IPS-15b (cell line): Measurements from ENCODE around the gene MMP24.
"Not testable (repeated sequence)": the region's sequence is repeated elsewhere in the genome, so short reads cannot be mapped to it uniquely, and the experiment has no call there.

Source experiments
- H3K27me3 ChIP-seq: one replicate; pipeline ENCODE4 v1.6.1; 2013; ENCODE audit warnings: low read length; ENCODE audit not compliant: control insufficient read depth, insufficient read depth
- H3K36me3 ChIP-seq: one replicate; pipeline ENCODE4 v1.6.1; 2013; ENCODE audit warnings: low read length; ENCODE audit not compliant: control insufficient read depth, insufficient read depth
- H3K4me1 ChIP-seq: one replicate; pipeline ENCODE4 v1.6.1; 2013; ENCODE audit warnings: mild to moderate bottlenecking, low read length; ENCODE audit not compliant: control insufficient read depth, insufficient read depth
- H3K4me3 ChIP-seq: one replicate; pipeline ENCODE4 v1.5.1; 2013; ENCODE audit warnings: low read depth, low read length
- H3K9ac ChIP-seq: one replicate; pipeline ENCODE4 v1.6.1; 2013; ENCODE audit warnings: low read depth, mild to moderate bottlenecking, low read length
- H3K9me3 ChIP-seq: one replicate; pipeline ENCODE4 v1.6.1; 2013; ENCODE audit warnings: mild to moderate bottlenecking, low read length; ENCODE audit not compliant: control insufficient read depth, insufficient read depth

The MMP24 gene

GRCh38 chr20:35193031-35193791 lies 33.3 kb upstream of the MMP24 start:
- not testable (repeated sequence) for H3K9ac ChIP-seq, H3K9me3 ChIP-seq, H3K36me3 ChIP-seq, H3K4me3 ChIP-seq, H3K4me1 ChIP-seq, H3K27me3 ChIP-seq

GRCh38 chr20:35196313-35196712 lies 30.2 kb upstream of the MMP24 start:
- H3K4me1 ChIP-seq = peaks cover 3% of the 10 kb centered on the region
- no peak overlapping the region for H3K4me3 ChIP-seq
- H3K9ac ChIP-seq = no peak overlapping the region
- H3K27me3 ChIP-seq = no peaks in the 10 kb centered on the region
- no peaks in the 10 kb centered on the region for H3K36me3 ChIP-seq
- H3K9me3 ChIP-seq = peaks cover 4% of the 10 kb centered on the region

- no peak overlapping the region for H3K9ac ChIP-seq
Measured at GRCh38 chr20:35199740-35200139, 26.8 kb upstream of the MMP24 start.

GRCh38 chr20:35200267-35200666 lies 26.2 kb upstream of the MMP24 start:
- H3K9me3 ChIP-seq = peaks cover 4% of the 10 kb centered on the region
- no peaks in the 10 kb centered on the region for H3K4me1 ChIP-seq
- no peaks in the 10 kb centered on the region for H3K27me3 ChIP-seq
- H3K36me3 ChIP-seq = no peaks in the 10 kb centered on the region
- no peak overlapping the region for H3K4me3 ChIP-seq
- H3K9ac ChIP-seq = no peak overlapping the region

More at GRCh38 chr20:35199740-35200139, 26.8 kb upstream of the MMP24 start:
- H3K36me3 ChIP-seq = no peaks in the 10 kb centered on the region
- H3K4me3 ChIP-seq = no peak overlapping the region
- no peaks in the 10 kb centered on the region for H3K27me3 ChIP-seq
- peaks cover 4% of the 10 kb centered on the region for H3K9me3 ChIP-seq
- no peaks in the 10 kb centered on the region for H3K4me1 ChIP-seq

- not testable (repeated sequence) for H3K9me3 ChIP-seq, H3K9ac ChIP-seq, H3K36me3 ChIP-seq, H3K4me3 ChIP-seq, H3K4me1 ChIP-seq, H3K27me3 ChIP-seq
Measured at GRCh38 chr20:35201467-35201866, 25.0 kb upstream of the MMP24 start.

- H3K9me3 ChIP-seq = no peaks in the 10 kb centered on the region
- H3K4me1 ChIP-seq = peaks cover 3% of the 10 kb centered on the region
- H3K9ac ChIP-seq = no peak overlapping the region
- H3K4me3 ChIP-seq = no peak overlapping the region
- H3K27me3 ChIP-seq = no peaks in the 10 kb centered on the region
- no peaks in the 10 kb centered on the region for H3K36me3 ChIP-seq
Measured at GRCh38 chr20:35206802-35207201, 19.7 kb upstream of the MMP24 start.

GRCh38 chr20:35207950-35208611 lies 18.4 kb upstream of the MMP24 start:
- Histone ChIP-seq H3K36me3 (no peaks in the 10 kb centered on the region), H3K4me3 (no peak overlapping the region), H3K4me1 (peaks cover 3% of the 10 kb centered on the region), H3K27me3 (no peaks in the 10 kb centered on the region), H3K9me3 (no peaks in the 10 kb centered on the region), H3K9ac (no peak overlapping the region)

- Histone ChIP-seq H3K9ac (no peak overlapping the region), H3K4me1 (no peaks in the 10 kb centered on the region), H3K4me3 (no peak overlapping the region), H3K27me3 (no peaks in the 10 kb centered on the region), H3K36me3 (no peaks in the 10 kb centered on the region), H3K9me3 (no peaks in the 10 kb centered on the region)
Measured at GRCh38 chr20:35215066-35215956, 11.2 kb upstream of the MMP24 start.

- Histone ChIP-seq H3K4me3 (no peak overlapping the region), H3K9me3 (no peaks in the 10 kb centered on the region), H3K4me1 (peaks cover 4% of the 10 kb centered on the region), H3K9ac (no peak overlapping the region), H3K27me3 (no peaks in the 10 kb centered on the region), H3K36me3 (no peaks in the 10 kb centered on the region)
Measured at GRCh38 chr20:35216541-35216940, 9.9 kb upstream of the MMP24 start.

- H3K9me3 ChIP-seq = peaks cover 5% of the 10 kb centered on the region
- no peak overlapping the region for H3K4me3 ChIP-seq
- no peak overlapping the region for H3K9ac ChIP-seq
- no peaks in the 10 kb centered on the region for H3K36me3 ChIP-seq
- H3K27me3 ChIP-seq = no peaks in the 10 kb centered on the region
- peaks cover 19% of the 10 kb centered on the region for H3K4me1 ChIP-seq
Measured at GRCh38 chr20:35223941-35224340, 2.5 kb upstream of the MMP24 start.

- H3K9ac ChIP-seq = no peak overlapping the region
- H3K9me3 ChIP-seq = peaks cover 5% of the 10 kb centered on the region
- H3K36me3 ChIP-seq = no peaks in the 10 kb centered on the region
- no peak overlapping the region for H3K4me3 ChIP-seq
- H3K27me3 ChIP-seq = no peaks in the 10 kb centered on the region
- H3K4me1 ChIP-seq = peaks cover 19% of the 10 kb centered on the region
Measured at GRCh38 chr20:35224536-35224935, 2.0 kb upstream of the MMP24 start.
